GM21528 (cell line): ENCODE data around the gene ANXA8.

Experiments
- ATAC-seq: cut with Tn5 transposase; IDR thresholded peaks from one replicate; pipeline ENCODE4 v1.9.1; 2021; ENCODE audit warnings: mild to moderate bottlenecking, moderate library complexity; ENCODE audit not compliant: unreplicated experiment, low FRiP score

The ANXA8 gene

GRCh38 chr10:47449102-47449978 lies 34.6 kb downstream of the ANXA8 start:
- no peak for ATAC-seq

- ATAC-seq, result no peak
These were observed 36.2 kb downstream of the ANXA8 start for GRCh38 chr10:47447705-47448104.

DNA sequence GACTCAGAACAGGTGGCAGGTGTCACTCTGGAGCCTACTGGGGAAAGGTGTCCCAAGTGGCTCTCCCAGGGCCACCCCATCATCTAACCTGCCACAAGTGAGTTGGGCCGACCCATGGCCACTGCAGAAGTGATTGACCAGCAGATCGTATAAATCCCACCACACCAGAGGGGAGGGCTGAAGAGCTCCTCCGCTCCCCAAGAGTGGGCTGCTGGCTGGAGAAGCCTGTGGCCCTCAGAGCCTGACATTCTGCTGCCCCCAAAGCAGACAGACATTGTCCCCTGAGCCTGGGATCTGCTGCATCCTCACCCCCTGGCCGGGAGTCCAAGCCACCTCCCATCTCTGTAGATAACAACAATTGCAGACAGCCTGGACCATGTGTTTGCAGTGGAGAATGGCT lies 36.7 kb downstream of the ANXA8 start:
- ATAC-seq, result no peak

DNA sequence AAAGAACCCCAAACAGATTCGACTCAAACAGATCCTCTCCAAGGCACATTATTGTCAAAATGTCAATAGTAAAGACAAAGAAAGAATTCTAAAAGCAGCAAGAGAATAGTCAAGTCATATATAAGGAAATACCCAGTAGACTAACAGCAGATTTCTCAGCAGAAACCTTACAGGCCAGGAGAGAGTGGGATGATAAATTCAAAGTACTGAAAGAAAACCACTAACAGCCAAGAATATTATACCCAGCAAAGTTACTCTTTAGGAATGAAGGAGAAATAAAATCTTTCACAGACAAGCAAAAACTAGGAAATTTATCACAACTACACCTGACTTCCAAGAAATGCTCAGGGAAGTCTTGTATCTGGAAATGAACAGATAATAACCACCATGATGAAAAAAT lies 38.2 kb downstream of the ANXA8 start:
- ATAC-seq, result no peak

DNA sequence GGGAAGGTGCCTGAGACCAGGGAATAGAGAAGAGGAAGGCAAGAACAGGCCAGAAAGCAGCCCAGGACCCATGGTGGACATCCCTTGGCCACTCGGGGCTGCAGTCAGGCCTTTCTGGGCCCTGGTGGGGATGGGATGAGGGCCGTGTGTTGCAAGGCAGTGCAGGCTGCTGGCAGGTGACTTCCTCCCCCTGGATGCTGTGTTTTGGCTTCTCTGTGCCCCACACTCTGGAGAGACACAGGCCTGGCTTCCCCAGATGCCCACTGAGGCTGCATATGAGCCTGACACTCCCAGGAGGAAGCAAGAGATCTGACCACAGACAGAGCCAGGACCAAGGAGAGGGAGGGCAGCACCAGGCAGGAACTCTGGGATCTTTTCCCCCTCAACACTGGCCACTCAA lies 39.9 kb downstream of the ANXA8 start:
- ATAC-seq, result no peak

GRCh38 chr10:47443145-47443544 lies 40.8 kb downstream of the ANXA8 start:
- no peak for ATAC-seq

GRCh38 chr10:47442351-47442750 lies 41.6 kb downstream of the ANXA8 start:
- ATAC-seq, result no peak

DNA sequence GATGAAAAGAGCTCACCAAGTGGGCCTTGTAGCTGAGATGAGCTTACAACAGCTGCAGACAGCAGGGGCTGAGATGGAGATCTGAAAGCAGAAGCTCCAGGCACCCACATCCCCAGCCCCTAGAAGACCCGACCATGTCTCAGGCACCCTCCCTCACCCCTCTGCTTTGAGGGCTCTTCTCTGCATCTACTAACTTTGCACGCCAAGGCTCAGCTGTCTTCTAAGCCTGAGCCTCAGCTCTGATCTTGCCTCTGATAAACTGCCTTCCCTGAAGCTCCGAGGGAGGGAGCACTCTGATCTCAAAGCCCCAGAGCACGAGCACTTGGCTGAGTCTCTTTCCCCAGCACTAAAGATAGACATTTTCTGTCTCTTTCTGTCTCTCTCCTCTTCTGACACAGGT lies 42.0 kb downstream of the ANXA8 start:
- no peak for ATAC-seq

GRCh38 chr10:47440207-47440606 lies 43.7 kb downstream of the ANXA8 start:
- no peak for ATAC-seq

GRCh38 chr10:47438857-47439474 lies 44.9 kb downstream of the ANXA8 start:
- ATAC-seq, result no peak

GRCh38 chr10:47435081-47435480 lies 48.8 kb downstream of the ANXA8 start:
- no peak for ATAC-seq

GRCh38 chr10:47425813-47426419 lies 58.0 kb downstream of the ANXA8 start:
- ATAC-seq, result no peak

DNA sequence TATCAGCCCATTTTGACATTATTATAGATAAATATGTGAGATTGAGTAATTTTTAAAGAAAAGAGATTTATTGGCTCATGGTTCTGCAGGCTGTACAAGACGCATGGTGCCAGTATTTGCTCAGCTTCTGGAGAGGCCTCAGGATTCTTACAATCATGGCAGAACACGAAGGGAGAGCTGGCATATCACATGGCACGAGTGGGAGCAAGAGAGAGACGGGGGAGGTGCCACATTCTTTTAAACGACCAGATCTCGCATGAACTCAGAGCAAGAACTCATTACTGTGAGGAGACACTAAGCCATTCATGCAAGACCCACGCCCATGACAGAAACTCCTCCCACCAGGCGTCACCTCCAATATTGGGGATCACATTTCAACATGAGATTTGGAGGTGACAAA lies 59.7 kb downstream of the ANXA8 start:
- ATAC-seq, result no peak

- no peak for ATAC-seq
These were observed 60.4 kb downstream of the ANXA8 start for GRCh38 chr10:47423476-47423875.

DNA sequence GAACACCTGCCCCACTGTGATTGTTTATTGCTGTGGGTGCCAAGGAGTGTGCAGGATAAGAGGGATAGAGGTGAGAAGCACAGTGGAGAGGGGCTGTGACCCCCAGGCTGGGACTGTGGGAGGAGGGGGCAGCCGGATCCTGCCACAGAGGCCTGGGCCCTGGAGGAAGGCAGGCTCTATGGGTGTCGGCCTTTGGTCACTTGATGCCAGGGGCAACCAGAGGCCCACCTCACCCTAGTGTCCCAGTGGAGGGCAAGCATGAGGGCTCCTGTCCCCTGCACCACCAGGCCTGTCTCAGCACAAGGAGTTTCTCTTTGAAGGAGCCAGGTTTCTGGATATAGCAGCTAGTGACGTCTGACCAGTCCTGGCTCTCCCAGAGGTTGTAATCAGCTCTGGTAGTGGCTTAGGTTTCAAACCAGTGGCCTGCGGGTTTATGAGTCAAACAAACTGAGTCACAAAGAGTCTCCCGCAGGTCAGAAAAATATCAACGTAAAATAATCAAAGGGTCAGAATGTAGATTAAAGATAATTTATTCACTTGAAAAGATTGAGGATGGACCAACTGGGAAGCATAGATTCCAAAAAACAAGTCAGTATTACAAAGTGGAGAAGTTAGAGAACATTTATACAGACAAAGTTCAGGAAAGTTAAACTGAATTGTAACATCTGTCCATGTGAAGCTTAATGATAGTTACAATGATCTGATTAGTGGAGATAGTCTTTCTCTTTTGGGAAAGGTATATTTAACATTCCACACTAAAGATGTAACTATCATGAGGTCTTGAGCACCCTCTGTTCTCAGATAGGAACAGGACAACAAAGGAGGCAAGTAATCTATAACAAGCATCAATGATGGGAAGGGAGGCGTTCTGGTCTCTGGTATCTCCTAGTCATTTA lies 62.6 kb downstream of the ANXA8 start:
- no peak for ATAC-seq

DNA sequence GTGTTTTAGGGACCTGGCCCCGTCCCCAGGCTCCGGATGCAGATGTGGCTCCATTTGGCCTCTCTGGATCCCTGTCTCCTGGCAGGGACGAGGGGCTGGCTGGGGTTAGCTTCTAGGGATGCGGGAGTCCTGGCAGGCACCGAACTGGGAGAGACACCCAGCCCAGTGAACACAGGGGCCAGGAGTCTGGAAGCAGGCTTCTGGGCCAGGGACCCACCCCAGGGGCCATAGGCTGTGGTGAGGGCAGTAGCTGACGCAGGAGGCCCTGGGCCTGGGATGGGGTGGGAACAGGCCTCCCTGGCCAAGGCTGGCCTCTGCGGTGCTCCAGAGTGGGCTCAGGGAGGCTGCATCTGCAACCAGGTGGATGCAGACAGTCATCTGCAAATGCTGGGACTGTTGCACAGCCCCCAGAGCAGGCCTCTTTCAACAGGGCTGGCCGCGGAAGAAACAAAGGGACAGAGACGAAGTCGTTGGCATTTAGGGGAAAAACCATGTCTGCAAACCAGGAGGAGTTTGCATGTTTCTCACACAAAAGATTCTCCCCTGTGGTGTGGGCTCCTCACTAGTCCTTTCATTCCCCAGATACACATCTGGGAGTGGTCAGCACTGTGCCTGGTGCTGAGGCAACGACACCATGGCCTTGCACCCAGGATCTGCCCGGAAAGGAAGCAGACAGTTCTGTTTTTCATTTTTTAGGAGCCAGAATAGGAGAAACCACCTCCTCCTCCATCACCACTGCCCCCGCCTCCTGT lies 63.4 kb downstream of the ANXA8 start:
- ATAC-seq, result no peak

DNA sequence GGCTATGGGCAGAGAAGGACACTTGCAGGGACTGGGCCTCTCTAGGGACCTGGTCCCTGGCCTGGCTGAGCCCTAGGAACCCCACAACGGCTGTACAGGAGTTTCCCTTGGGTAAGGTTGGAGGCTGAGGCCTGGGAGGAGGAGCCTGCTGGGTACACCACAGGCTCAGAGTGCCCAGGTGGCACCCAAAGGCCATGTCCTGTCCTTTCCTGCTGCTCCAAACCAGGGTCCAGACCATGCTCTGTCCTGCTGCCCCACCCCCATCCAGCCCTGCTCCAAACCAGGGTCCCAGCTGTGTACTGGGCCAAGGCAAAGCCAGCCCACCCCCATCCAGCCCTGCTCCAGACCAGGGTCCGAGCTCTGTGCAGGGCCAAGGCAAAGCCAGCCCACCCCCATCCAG lies 64.5 kb downstream of the ANXA8 start:
- no peak for ATAC-seq

- no peak for ATAC-seq
These were observed 64.9 kb downstream of the ANXA8 start for GRCh38 chr10:47418966-47419365.

GRCh38 chr10:47418321-47418720 lies 65.6 kb downstream of the ANXA8 start:
- ATAC-seq, result no peak
